ENCODE data around the gene SLC2A9.
A peak's percentile ranks its signal among the peaks of the same experiment; 100 is the strongest.
"Not testable (repeated sequence)": the region's sequence is repeated elsewhere in the genome, so short reads cannot be mapped to it uniquely, and the experiment has no call there.

The SLC2A9 gene

GRCh38 chr4:9800848-9801247 is 220.4 kb downstream of the SLC2A9 start:
- peak; percentile 20 for DNase-seq

GRCh38 chr4:9796641-9797040 is 224.7 kb downstream of the SLC2A9 start:
- not testable (repeated sequence) for DNase-seq

GRCh38 chr4:9792381-9792780 is 228.9 kb downstream of the SLC2A9 start:
- DNase-seq: no peak

GRCh38 chr4:9785891-9786290 is 235.4 kb downstream of the SLC2A9 start:
- not testable (repeated sequence) for DNase-seq

- no peak for DNase-seq
Observed at GRCh38 chr4:9782136-9782436, 239.2 kb downstream of the SLC2A9 start.

GRCh38 chr4:9781343-9782135 is 239.8 kb downstream of the SLC2A9 start, which contains the start of gene DRD5:
Gene DRD5, plus strand, starts transcription at chr4:9781634. Its CDS starts 396 bp downstream, at chr4:9782030.
- DNase-seq: no peak
